Epidermal melanocyte (primary cell): ENCODE results near the gene LHPP.

Source experiments
- DNase-seq: peaks from one replicate; pipeline ENCODE4 v3.0.0; 2011; ENCODE audit warnings: low spot score; ENCODE audit not compliant: insufficient read length

LHPP gene

DNA sequence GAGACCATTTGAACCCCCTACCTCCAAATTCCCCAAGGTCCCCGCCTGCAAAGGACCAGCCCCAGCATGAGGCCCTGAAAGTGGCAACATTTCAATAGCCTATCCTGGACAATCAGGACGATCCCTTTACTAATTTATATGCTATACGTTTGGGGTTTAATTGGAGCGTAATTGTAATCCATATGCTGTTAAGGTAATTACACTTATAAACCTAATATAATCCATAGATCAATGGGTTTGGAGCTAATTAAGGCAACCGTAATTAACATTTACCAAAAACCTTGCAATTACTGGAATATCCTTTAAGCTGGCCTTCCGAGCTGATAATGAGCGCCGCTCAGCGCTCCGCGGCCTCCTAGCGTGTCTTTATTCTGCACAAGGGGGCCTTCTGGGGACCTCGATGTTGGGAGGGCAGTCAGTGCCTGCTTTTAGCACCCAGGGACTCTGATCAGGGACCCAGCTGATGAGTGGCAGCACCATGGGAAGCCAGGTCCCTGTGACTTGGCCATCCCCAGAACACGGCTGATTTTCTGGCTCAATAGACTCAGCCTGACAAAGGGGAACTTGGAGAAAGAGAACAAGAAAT, 91.2 kb downstream of the LHPP start:
- DNase-seq: no peak

DNA sequence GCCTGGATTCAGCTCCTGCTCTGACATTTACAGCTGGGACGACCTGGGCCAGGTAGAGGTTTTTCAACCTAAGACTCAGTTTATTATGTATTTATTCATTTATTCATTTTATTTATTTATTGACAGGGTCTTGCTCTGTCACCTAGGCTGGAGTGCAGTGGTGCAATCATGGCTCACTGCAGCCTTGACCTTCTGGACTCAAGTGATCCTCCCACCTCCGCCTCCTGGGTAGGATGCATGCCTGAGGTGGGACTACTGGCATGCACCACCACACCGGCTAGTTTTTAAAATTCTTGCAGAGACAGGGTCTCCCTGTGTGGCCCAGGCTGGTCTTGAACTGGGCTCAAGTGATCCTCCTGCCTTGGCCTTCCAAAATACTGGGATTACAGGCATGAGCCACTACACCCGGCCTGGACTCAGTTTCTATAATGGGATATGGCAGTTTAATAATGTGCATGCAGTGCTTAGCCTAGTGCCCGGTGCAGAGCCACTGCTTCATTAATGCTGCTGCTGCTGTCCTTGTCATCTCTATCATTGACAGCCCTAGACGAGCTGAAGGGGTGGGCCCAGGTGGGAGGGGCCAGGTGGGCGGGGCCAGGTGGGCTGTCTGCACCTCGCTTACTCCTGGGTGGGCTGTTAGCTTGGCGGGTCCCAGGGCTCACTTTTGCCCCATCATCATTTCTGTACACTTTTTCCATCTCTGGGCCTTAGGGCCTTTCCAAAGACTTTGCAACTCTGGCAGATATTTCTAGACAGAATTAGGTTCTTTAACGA, 92.6 kb downstream of the LHPP start:
- DNase-seq: no peak

DNA sequence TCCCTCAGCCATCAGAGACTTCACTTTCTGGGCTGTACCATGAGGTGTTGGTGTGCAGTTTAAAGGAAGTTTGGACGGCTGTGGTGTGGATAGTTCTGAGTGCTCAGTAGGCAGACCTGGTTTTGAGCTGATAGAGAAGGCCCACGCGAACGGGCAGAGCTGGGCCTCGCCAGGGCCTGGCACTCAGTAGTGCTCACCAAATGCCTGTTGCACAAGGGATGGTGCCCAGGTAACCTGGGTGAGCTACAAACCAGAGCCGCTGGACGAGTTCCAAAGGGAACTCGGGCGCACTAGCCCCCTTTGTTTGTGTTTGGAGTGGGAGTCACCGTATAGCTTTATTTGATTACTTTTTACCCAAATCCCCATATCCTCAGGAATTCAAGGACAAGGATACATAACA, 95.5 kb downstream of the LHPP start:
- DNase-seq: no peak

DNA sequence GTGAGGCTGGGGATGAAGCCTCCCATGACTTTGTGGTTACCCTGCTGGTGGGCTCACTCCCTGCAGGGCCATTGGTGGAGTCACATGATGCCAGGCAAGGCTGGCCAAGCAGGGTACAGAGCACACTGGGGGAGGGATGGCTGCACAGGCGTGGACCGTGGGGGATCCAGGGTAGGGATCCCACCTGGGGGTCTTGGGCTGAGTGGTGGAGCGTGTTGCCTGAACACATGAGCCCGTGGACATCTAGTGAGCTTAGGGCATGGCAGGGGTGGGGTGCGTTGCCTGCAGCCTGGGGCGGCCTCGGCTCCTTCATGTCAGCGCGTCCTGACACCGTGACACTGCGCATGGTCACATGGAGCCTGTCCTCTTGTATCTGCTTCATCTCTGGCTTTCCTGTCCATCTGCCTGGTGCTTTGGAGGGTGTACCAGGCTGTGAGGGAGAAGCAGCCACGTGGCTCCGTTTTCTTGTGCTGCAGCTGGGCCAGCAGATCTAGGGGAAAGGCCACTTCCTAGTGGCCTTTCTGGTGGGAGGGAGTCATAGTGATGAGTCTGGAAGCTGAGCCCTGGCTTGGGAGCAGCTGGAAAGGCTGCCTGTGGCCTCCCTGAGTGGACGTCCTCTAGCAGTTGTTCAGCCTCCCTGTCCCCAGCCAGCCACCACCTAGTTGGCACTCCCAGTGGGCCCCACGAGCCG, 96.2 kb downstream of the LHPP start:
- no peak for DNase-seq

DNA sequence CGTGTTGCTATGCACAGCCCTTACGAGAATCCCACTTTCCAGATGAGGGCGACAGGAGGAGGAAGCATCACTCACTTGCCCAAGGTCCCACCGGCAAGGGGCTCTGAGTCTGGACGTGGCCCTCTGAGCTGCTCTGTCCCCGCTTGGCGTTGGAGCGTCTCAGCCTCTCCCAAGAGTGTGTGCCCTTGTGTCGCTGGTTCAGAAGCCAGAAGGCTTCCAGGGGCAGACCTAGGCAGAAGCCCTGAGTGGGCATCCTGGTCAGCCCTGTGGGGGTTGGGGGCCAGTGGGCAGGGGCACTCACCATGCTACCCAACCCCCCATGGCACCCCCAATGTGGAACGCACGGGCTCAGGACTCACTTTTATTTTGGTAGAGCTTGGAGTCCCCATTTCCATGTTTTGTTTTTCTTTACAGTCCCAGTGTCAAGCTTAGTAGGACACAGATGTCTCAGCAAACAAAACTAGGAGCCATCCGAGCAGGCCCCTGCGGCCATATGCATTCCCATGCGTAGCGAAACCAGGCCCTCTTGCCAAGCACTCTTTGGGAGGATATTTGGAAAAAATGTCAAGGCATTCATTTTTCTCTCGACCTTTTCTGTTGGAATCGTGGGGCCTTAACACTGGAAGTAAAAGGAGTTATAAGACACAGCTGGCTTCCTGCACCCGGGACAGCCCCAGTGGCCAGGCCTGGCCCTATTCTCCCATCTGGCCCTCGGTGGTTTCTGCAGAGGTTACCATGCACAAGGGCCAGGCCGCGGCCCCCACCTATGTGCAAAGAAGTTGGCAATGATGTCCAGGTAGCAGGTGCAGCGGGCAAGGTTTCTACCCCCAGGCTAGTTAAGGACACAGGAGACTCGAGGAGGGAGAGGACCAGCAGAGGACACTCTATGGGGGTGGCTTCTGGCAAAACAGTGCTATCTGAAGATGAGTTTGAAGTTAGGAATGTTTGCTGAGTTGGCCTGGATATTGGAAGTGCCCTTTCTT, 97.0 kb downstream of the LHPP start:
- DNase-seq: no peak

DNA sequence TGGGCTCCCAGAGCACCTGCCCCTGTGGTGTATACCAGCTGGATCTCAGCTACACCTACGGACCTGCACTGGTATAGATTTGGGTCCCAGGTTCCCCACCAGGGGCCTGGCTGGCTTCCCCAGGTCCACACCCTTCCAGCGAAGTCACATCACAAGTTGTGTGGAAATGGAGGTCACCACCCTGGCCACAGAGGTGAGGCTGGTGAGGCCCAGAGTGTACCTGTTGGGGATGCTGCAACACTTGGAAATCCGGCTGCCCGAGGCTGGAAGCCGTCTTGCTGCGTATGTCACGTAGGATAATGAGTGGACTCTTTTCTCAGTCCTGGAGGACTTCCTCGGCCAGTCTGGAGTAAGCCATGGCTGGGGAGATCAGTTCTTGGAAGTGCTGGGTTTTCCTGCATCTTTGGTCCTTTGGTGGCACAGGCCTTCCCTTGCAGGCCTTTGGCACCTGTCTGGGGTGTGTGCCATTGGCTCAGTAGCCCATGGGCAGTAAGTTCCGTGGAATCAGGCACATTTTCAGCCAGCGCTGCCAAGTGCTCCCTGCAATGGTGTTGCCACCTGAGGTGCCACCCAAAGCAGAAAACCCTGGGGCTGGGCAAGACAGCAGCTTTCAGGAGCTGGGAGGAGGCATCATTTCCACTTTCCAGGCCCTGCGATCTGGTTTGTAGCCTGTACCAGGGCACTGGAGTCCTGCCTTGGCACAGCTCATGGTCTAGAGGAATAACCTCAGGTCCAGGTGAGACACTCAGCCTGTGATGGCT, 97.9 kb downstream of the LHPP start:
- peak; percentile 13 for DNase-seq

DNA sequence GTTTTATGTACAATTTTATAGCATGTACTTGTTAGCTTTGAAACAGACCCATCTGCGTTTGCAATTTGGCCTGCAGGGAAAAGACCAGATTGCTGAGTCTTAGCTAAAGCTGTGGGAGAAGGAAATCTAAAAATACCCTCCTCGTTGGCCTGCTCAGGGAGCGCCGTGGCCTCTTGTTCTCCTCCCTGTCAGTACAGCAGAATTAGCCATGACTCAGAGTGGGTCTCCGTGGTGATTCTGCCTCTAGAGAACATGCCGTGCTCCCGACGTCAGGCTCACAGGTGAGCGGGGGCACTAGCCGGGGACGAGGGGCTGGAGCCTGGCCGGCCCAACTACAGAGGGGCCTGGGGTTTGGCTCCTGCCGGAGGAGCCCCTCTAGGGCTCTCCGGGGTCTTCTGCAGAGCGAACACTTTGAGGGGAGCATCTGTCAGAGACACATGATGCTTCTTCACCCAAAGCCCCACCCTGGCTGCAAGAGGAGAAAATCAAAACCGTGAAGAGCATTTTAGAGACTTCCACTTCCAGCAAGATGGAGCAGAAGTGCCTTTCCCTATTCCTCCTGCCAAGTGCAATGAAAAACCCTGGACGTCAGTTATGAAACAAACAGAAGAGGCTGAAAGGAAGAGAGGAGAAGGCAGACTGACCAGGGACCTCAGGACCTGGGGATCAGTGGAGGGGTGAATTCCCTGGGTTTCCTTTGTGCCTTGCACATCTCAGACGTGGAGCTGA, 98.9 kb downstream of the LHPP start:
- peak; percentile 89 for DNase-seq

DNA sequence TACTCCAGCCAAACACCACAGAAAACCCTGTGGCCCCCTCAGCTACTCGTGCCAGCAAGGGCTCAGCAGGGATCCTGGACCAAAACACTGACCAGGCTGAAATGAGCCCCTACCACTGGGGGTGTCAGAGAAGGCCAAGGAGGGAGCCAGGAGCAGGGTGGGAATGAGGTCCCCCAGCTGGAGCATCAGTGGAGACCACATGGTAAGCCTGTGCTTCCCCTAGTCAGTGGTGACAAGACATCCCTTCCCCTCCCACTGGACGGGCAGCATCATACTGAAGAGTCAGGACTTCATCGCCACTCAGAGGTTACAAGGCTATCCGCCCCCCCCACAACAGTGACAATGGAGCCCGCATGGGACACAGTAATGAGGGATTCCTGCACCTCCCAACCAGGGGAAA, 99.6 kb downstream of the LHPP start:
- DNase-seq: no peak

DNA sequence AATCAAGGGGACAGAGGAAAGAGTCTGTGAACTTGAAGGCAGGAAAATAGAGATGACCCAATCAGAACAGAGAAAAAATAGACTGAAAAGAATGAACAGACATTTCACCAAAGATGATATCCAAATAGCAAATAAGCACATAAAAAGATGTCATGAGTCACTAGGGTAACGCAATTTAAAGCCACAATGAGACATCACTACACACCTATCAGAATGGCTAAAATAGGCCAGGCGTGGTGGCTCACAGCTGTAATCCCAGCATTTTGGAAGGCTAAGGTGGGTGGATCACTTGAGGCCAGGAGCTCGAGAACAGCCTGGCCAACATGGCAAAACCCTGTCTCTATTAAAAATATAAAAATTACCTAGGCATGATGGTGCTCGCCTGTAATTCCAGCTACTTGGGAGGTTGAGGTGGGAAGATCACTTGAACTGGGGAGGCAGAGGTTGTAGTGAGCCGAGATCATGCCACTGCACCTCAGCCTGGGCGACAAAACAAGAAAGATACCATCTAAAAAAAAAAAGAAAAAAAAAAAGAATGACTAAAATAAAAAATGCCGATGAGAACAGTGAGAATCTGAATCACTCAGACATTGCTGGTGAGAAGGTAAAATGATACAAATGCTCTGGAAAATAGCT, 100.9 kb downstream of the LHPP start:
- DNase-seq: no peak

DNA sequence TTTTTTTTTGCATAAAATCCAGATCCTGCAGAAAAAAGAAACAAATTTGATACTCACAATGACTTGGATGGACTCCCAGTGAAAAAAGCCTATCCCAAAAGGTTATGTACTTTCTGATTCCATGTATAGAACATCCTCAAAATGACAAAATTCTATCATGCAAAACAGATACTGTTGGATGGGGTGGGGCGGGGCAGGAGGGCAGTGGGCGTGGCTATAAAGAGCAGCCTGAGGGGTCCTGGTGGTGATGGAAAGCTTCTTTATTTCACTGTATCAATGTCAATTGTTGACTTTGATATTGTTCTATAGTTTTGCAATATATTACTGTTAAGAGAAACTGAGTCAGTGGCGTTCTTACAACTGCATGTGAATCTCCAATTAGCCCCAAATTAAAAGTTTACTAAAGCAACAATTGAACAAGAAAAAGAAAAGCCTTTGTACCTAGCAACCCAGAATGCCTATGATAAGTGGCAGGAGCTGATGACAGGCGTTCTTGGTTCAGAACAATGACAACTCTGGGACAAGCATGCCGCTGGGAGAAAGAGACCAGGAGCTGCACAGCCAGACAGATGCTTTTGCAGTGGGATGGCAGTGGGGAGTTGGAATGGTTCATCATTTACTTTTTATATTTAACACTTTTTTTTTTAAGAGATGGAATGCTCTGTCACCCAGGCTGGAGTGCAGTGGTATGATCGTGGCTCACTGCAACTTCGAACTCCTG, 101.9 kb downstream of the LHPP start:
- DNase-seq: no peak

DNA sequence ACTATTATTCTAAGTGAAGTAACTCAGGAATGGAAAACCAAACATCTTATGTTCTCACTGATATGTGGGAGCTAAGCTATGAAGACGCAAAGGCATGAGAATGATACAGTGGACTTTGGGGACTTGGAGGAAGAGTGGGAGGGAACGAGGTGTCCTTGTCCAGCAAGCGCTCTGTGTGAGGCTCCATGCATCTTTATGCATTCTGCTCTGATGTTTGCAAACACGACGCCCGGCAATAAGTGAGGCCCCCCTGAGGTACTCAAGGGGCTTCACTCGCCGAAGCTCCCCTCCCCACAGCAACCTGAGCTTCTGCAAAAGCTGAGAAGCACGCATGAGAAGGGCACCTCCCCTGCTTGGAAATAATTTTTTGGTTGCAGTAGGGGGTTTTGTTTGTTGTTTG, 103.3 kb downstream of the LHPP start:
- no peak for DNase-seq

DNA sequence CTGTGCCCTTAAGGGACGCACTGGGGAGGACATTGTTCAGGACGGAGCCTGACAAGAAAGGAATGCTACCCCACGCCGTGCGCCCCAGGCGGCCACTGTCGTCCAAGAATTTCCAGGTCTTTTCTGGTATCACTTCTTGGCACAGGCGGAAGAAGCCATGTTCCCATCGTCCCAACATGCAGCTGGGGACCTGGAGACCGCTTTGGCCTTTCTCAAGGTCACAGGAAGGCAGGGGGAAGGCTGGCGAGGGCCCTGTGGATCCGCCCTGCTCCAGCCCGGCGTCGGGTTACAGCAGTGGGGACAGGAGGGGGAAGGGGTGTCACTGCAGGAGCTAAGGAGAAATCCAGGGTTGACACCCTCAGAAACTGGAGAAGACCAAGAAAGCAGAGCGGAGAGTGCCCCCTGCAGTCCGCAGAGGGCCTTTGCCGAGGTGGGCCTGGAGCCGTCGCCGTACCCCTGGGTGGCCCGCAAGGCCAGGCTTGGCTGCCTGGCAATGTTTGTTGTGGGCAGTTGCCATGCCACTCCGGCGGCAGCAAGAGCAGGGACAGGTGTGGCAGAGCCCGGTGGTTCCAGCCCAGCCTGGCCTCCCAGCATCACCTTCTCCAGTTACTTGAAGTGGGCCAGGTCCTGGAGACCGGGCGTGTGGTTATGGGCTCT, 104.1 kb downstream of the LHPP start:
- no peak for DNase-seq

DNA sequence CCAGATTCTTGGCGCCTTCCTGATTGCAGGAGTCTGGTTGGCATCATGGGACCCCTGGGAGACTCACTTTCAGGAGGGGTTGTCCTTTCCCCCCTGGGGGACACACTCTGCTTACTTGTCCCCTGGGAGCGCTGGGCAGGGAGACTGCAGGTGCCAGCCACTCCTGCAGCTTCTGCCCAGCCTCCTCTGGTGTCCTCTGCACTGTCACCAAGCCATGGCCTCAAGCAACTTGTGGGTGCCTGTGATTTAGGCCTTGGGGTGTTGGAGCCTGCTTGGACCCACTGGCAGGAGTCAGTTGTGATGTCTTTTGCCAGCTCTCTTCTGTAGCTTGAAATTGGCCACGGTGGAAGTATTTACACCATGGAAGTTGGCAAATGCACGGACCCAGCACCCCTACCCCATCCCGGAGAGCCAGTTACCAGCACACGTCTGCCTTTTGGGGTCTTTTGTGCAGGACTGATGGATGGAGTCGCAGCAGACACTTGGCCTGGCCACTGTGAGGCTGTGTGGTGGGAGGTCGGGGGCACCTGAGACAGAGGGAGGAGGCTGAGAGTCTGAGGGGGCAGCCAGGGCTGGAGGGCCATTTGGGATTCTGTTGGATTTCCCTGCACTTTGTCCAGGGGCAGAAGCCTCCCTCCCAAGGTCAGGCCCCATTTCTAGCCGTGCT, 104.7 kb downstream of the LHPP start:
- no peak for DNase-seq

DNA sequence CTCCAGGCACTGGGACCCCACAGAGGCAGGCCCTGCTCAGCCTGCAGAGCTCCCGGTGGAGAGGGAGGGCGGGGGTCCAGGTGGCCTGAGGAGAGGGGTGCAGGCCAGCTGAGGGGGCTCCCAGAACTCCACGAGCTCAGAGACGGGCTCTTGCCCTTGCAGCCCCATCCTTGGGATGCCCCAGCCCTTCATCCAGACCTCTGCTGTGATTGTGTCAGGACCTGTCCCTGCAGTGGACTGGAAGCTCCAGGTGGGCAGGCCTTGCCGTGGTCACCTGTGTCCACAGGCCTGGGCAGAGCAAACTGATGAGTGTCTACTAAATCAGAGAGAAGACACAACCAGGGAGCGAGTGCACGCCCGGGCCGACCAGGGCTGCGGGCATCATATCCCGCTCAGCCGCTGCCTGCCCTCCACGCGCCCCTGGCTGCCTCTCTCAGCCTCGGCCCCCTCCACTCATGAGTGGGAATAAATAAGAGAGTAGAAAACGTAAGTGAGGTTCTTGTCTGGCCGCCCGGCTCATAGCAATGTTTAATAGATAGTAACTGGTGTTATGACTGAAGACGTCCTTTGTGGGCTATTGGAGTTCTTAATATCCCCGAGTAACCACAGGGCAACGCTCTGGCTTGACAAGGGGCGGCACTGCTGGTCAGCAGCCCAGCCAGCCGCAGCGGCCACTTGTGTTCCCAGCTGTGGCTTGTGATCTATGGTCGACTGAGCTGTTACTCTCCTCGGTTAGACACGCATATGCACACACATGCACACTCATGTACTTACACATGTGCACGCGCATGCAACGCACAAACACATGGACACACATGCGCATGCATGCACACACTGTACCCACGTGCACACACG, 105.6 kb downstream of the LHPP start:
- peak; percentile 11 for DNase-seq

DNA sequence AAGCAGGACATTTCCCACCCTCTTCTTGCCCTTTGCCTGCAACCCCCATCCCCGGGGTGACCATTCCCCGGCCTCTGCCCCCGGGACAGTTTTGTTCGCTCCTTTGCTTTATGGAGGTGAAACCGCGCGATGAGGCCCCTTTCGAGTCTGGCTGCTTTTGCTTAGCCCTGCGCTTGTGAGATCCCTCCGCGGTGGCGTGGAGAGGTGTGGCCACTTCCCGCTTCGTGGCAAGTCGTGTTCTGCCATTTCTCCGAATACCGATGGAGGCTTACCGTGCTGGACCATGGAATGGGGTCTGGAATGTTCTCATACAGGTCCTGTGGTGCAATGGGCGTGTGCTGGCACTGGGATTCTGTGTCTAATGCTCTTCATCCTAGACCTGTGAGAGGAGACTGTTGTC, 106.7 kb downstream of the LHPP start:
- peak; percentile 14 for DNase-seq

DNA sequence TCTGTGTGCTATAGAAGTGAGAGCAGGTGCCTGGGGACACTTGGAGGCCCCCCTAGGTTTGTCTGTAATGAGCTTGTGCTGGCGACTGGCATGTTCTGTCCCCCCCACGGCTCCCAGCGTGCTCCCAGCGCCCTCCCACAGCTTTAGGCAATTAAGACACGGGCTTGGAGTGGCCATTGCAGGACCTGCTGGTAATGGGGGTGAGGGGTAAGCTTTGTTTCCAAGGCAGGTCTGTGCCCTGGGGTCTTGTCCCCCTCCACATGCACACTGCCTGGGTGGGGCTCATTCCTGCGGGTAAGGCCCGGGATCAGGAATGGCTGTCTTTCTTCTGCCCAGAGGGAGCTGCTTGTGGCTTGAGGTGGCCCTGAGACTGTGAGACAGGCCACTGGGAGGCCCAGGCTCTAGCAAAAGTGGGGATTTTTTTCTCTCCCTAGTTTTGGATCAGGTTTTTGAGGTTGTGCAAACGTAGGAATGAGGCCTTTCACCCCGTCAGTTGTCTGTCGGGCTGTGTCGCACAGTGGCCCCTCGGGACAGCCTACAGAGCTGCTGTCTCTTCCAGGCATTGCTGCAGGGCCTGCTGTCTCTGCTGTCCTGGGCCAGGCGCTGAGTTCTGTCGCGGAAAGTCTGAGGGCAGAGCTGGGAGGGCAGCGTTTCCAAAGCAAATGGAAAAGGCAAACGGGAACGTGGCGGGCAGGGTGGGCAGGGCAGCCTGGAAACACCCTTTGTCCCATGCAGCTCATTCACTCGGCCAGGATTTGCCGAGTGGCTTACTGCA, 107.4 kb downstream of the LHPP start:
- DNase-seq: peak; percentile 12
